Stimulated activated CD8-positive, alpha-beta memory T cell treated with anti-CD3 and anti-CD28 coated beads, Interleukin-15, amount 100 ng/mL, for 48 hours (primary cell): ENCODE results near the gene OVCA2.

Experiments
- DNase-seq, 2 donors: peaks; one replicate each; pipeline ENCODE4 v3.0.0-alpha.2; 2020; ENCODE audit warnings: low read depth in 2 of 2

The OVCA2 gene

DNA sequence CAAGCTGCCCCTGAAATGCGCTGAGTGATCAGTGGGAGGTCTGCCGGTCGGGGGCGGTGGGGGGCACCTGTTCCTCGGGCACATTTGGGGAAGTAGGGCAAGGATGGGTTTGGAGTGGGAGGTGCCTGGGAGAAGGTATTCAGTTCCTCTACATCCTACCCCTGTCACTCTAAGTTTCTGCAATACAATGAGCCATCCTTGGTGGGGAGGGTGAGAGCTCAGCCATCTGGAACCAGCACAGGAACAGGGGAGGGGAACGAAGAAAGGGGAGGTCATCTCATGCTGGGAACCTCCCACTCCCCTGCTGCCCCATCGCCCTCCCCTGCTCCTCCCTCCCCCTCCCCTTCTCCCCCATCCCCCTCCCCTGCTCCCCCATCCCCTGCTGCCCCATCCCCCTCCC lies 7.7 kb upstream of the OVCA2 start:
- DNase-seq, result no peak

DNA sequence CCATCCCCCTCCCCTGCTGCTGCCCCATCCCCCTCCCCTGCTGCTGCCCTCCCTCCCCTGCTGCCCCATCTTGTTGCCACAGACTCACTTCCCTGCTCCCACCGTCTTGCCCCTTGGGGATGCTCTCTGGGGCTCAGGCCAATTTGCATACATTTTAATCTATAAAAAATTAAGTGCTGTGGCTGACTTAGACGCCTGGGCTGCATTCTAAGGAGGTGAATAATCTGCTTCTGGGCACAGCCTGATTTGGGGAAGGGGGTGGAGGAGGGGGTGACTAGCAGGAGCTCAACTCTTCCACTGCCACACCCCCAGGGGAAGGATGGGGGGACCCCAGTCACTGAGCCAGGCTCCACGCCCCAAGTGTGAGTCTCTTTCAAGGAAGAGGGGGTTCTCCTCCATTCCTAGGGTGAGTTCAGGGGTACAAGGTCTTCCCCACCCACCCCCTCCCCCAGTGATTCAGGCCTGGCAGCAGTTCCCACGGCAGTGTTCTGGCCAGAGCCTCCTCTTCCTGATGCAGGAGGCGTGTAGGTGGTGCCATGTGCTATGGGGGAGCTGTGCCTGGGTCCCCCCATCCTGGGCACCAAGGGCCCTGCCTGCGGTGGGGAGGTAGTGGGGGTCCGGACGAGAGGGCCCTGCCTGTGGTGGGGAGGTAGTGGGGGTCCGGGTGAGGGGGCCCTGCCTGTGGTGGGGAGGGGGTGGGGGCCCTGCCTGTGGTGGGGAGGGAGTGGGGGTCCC lies 6.8 kb upstream of the OVCA2 start:
- no peak for DNase-seq

DNA sequence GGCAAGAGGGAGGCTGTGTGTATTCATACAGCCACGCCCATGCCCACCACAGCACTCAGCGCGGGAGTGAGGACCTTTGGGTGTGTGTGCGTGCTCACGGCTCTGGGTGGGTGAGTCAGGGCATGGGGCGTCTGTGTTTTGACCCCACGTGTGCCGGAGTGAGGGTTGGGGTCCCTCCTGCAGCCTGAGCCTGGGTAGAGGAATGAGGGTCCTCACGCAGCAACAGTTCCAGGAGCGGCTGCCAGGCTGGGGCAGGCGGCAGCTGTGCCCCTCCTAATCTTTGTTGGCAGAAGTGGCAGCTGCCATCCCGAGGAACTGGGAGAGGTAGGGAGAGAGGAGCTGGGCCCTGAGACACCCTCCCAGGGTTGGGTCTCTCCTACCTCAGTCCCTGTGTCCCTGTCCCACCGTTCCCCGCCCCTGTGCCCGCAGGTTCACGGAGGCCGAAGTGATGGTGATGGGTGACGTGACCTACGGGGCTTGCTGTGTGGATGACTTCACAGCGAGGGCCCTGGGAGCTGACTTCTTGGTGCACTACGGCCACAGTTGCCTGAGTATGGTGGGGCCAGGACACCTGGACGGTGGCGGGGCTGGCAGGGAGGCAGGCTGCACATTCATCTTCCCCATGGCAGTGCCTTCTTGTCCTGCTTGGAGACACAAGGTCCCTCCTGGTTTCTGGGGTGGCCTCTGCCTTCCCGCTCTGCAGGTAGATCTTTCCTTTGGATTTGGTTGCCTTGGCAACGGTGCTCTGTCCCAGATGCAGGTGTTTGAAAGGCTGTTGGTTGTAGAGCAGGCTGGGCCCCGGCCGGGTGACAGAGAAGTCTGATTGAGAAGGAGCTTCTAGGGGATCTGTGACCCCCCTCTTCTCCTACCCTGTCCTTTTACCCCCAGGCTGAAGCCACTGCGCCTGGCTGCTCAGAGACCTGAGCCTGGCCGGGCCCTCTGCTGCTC lies 6.0 kb upstream of the OVCA2 start:
- DNase-seq, result no peak

DNA sequence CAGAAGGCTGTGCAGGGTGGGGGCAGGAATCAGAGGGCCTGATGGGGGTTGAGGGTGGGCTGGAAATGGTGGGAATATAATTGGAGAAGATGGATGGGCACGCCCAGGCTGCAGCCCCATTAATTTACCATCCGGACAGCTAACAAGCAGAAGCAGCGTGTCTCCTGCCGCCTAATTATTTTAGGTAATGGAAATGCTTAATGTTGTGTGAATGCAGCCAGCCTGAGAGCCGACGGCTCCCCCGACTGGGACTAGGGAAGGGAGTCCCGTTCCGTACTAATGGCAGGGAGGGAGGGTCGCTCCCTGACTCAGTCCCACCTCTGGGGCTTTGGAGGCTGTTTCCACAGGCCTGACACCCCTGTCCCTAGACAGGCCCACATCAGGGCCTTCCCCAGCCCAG lies 4.7 kb upstream of the OVCA2 start:
- DNase-seq, result no peak

DNA sequence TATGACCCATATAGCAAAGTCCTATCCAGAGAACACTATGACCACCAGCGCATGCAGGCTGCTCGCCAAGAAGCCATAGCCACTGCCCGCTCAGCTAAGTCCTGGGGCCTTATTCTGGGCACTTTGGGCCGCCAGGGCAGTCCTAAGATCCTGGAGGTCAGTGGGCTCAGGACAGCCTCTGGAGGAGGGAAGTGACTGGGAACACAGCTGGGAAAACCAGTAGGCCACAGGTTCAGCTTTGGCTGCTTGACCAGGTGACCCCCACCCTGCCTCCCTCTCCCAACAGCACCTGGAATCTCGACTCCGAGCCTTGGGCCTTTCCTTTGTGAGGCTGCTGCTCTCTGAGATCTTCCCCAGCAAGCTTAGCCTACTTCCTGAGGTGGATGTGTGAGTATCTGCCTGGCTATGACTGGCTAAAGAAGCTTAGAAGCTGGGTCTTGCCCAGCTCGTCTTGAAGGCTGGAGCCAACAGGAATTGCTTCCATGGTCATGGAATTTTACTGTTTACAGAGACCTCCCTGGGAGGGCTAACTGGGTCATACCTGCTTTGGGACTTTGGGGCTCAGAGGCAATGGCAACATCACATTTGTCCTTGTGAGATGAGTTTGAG lies 1.5 kb upstream of the OVCA2 start:
- no peak for DNase-seq

DNA sequence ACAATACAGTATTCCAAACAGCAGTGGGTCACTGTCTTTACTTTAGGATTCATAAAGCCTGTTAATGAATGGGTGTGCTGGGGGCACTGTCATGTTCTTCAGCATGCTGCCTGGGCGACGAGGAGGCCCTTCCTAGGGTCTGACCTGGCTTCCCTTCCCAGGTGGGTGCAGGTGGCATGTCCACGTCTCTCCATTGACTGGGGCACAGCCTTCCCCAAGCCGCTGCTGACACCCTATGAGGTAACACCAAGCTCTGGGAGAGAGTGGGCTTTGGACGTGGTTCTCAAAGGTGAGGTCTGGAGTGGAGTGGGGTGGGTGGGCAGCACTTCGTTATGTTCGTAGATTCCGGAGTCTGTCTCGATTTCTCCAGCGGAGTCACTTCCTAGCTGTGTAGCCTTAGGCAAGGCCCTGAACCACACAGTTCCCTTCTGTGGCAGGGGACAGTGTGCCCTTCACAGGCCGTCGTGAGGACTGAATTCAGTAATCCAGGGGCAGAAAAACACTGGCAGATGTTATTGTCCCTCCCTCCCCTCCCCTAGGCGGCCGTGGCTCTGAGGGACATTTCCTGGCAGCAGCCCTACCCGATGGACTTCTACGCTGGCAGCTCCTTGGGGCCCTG lies 771 bp upstream of the OVCA2 start:
- no peak for DNase-seq

DNA sequence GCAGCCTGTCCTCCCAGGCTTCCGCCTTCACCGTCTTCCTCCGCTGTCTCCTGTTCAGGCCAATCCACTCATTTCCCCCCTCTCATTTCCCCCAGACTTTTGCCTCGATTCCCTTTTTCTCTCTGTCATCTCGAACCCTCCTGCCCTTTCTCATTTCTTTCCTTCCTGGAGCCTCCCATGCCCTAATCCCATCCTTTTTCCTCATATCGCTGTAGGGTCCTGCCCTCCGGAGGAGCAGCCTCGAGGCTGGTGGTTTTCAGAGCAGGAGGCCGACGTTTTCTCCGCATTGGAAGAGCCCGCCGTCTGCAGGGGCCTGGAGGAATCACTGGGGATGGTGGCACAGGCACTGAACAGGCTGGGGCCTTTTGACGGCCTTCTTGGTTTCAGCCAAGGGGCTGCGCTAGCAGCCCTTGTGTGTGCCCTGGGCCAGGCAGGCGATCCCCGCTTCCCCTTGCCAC lies 597 bp downstream of the OVCA2 start:
- DNase-seq, result no peak

DNA sequence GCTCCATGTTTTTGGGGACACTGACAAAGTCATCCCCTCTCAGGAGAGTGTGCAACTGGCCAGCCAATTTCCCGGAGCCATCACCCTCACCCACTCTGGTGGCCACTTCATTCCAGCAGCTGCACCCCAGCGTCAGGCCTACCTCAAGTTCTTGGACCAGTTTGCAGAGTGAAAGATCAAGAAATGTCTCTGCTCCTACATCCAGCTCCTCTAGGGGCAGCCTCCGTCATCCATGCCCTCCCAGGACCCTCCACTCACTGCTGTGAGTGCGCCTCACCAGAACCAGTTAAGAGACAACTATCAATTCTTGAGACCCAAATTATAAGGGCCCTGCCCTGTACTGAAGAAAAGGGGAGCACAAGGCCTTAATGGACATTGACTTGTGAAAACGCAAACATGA lies 1.1 kb downstream of the OVCA2 start:
- DNase-seq, result no peak

DNA sequence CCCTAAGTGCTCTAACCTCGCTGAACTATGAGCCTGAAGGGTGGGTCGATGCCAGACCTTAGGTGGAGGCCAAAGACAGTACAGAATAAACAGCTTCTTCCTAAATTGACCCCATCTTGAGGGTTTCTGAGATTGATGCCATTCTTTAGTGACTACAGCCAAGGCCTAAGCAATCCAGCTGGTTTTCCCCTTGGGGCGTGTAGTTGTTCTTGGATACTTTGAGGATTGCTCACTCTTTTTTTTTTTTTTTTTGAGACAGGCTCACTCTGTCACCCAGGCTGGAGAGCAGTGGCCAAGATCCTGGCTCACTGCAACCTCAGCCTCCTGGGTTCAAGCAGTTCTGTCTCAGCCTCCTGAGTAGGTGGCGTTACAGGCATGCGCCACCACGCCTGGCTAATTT lies 2.0 kb downstream of the OVCA2 start:
- DNase-seq, result no peak

DNA sequence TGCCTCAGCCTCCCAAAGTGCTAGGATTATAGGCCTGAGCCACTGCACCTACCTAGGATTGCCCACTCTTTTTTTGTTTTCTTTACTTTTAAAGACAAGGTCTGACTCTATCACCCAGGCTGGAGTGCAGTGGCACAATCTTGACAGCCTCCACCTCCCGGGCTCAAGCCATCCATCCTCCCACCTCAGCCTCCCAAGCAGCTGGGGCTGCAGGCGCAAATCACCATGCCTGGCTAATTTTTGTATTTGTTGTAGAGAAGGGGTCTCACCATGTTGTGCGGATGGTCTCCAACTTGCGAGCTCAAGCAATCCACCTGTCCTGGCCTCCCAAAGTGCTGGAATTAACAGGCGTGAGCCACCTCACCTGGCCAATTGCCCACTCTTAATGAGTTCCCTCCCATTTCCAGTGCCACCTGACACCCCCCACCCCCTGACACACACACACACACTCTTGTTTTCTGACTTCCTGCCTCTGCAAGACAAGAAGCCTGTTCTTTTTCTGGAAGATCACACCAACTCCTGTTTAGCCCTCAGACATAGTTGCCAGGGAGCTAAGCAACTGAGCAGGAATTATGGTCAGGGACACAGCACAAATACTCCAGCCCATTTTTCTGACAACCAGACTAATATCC lies 2.6 kb downstream of the OVCA2 start:
- DNase-seq, result no peak

DNA sequence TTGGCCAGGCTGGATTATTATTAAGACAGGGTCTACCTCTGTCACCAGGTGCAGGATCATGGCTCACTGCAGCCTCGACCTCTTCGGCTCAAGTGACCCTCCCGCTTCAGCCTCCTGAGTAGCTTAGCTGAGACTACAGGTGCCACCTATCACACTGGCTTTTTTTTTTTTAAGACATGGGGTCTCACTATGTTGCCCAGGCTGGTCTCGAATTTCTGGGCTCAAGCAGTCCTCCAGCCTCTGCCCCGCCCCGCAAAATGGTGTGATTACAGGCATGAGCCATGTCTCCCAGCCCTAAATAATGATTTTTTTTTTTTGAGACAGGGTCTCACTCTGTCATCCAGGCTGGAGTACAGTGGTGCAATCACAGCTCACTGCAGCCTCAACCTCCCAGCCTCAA lies 5.8 kb downstream of the OVCA2 start:
- DNase-seq, result no peak

DNA sequence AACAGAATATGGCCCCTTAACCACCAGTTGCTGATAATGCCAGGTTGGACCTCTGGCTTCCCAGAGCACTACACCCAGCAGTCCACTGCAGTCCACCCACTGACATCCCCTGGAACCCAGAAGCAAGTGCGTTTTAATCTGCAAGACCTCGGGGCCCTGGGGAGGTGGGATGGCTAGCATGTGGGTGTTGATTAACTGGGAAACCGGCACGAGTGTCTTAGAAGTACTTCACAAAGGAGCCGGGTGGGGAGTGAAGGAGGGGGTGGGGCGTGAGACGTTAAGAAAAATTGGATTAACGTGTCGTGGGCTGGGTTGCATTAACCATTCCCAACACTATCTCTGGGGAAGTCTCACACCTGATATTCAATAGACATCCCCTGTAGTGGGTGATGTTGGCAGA lies 7.0 kb downstream of the OVCA2 start:
- DNase-seq, result no peak

DNA sequence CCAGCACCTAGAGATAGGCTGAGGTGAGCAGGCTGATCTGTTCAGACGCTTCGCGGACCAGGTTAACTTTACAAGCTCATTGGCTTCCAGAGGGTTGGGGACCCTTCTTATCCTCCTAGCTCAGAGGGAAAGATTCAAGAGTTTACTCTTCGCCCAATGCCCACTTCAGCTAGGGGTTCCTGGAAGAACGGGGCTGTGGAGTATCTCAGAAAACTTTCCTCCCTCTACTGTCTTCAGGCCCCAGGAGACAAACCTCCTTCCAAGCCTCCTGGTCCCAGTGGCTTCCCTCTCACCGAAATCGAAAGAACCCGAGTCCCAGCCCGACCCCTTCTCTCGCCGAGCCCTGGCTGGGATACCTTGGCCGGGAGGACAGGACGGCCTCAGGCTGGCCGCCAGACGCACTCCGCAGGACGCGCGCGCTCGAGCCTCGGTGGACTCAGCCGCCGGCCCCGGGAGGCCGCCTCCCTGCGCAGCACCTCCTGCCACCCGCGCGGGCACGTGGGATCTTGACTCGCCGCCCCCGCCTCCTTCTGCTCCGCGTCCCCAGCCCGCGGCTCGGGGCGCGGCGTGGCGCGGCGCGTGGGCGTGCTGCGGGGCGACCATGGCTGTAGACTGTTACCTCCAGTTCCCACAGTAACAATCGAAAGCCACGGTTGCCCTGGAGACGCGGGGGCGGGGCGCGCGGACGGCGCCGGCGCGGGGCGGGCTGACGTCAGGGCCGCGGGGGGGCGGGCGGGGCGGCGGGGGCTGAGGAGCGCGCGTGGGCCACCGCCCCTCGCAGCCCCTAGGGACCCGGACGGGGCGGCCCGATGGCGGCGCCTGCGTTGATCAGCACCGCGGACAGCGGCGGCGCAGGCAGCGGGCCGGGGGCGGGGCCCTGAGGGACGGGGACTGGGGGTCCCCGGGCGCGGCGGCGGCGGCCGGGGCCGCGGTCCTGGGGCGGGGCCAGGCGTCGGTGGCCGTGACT lies 7.8 kb downstream of the OVCA2 start:
- DNase-seq, result peak; percentile 79 to 83

DNA sequence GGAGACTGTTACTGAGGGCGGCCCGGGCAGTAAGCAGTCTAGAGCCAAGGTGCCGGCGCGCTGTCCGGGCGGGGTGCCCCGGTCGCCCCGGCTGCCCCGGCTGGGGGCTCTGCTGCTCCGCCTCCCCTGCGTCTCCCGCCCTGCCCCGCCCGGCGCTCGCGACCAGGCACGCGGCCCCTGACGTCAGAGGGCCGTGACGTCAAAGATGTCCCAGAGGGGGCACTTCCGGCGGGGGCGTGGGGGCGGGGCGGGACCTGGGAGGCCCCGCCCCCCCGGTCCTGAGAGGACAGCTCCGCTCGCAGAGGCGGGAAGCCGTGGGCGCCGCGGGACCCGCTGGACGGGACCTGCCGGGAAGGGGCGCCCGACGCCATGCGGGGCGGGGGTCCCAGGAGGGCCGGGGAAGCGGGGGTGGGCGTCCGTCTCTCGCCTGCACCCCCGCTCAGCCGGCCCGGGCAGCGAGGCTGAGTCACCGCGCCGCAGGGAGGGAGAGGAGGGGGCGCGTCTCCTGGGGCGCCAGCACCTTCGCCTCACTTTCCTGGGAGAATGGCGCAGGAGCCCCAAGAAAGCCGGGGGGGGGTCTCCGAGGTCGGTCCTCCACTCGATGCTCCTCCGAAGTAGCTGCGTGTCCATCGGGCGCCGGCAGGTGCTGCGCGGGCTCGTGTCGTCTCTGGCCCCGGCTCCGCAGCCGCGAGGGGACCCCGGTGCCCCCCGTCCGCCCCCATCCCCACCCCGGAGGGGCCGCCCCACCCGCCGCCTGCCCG lies 8.7 kb downstream of the OVCA2 start:
- DNase-seq, result peak in 1 of 2 donors; percentile 69

DNA sequence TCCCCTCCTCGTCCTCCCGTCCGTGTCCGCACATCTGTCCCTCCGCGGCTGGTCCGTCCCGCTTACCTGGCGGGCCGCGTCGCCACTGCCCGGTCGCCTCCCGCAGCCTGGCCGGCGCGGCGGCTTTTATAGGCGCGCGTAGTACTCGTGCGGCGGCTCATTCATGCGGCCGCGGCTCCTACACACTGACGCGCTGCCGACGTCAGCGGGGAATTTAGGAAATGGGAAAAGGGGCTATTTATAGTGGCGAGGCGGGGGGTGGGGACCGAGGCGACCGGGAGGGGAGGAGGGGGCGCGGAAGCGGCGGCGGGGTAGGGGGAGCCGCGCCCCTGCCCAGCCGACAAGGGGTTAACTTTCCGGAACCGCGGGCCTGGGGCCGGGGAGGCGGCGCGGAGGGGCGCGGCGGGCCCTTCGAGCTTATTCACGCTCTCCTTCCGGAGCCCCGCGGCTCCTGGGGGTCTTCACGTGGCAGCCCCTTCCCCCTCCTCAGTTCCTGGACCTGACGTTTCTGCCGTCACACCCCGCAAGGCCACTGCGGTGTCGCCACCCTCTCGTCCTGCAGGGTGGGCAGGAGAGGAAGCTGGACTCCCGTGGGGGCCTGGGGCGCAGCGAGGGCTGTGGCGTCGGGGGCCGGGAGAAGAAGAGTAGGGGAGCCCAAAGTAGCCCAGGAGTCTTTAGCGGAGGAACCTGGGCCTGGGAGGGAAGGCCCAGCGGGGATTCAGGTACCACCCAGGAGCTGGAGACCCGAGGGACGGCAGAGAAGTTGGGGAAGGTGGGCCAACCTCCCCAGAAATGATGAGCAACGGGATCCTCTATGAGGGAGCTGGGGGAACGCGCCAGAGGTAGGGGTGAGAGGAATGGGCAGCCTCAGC lies 9.5 kb downstream of the OVCA2 start:
- DNase-seq, result no peak

DNA sequence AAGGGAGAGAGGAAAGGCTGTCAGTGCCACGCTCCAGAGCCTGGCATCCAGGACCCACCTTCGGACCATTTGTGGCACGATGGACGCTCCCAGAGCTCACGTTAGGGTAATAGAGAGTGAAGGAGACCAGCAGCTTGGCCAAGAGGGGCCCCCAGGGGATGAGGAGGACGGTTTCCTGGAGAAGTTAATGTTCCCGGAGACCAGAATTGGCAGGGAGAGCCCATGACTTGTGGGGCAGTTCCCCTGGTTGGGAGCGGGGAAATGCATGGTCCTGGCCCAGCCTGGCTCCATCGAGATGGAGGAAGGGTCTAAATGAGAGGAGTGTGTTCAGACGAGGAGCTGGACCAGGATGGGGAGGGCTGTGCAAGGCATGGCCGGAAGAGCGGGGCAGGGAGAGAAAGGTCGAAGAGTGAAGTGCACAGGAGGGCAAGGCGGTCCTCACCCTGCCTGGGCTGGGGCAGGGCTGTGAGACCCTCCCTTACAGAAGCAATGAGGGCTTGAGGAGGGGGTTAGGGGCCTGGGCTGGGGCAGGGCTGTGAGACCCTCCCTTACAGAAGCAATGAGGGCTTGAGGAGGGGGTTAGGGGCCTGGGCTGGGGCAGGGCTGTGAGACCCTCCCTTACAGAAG lies 10.2 kb downstream of the OVCA2 start:
- DNase-seq, result no peak

DNA sequence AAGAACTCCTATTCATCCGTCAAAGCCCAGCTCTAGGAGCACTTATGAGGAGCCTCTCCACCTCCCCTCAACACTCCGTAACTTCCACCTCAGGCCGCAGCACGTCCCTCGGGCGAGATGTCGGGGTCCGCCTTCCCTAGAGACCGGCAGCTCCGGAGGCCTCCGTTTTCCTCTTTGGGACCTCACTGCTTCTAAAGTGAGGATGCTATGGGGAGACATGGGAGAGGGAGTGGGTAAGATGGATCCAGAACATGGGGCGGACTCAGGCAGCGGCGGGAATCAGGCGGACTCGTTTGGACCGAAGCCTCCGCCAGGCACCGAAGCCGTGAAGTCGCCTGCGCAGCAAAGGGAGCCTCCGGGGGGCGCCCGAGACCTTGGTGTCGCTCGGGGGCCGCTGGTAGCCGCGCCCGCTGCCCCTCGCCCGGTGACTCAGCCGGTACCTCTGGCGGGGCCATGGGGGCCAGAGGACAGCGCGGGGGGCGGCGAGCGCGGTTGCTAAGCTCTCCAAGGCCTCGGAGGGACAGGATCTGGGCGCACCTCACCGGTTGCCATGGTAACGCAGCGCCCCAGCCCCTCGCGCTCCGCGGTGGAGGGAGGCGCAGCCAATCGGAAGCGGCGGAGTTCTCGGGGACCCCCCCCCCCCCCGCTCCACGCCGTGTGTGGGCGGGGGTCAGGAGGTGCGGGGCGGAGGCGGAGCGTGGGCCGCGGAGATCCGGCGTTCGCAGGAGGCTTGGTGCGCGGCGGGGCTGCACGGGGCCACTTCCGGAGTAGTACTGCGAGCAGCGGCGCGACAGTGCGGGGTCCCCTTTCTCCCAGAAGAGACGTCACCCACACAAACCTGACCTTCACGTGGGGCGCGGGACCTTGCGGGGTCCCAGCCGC lies 11.8 kb downstream of the OVCA2 start:
- DNase-seq, result peak; percentile 78

DNA sequence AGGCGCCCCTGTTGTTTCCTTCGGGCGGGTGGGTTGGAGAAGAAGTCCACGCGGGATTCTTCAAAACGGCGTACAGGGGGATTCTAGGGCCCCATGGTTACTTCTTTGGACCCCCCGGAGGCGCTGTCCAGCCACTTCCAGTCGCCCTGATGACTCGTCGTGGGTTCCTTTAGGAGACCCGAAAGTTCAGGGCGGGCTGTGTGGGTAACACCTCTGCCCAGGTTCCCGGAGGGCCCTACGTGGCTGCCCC lies 12.4 kb downstream of the OVCA2 start:
- peak in 1 of 2 donors; percentile 55 for DNase-seq
